ENCODE results near the gene TM4SF18. TPM values are rescaled to one million over a fixed set of nuclear protein-coding genes. Genes with fewer than 3 reads are reported as not detected.

The TM4SF18 gene
- total RNA-seq, 1 donor from 2014 or later: not detected

DNA sequence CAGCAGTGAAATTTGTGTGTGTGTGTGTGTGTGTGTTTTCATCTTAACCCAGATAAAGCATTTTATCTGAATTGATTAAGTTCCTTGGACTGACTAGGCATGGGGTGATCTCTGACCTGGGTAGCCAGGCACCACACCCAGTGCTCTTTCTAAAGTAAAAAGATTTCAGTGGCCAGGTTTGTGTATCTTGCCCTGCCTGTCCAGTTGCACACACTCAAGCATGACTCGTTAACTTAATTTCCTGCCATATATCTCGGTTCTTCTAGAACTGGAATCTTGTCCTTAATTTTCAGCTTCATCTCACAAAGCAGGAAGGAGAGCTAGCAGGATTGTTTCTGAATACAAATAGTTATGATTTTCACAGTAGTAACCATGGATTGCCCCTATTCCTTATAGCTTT is 17.0 kb downstream of the TM4SF18 start:
- H3K27ac ChIP-seq: no peak overlapping the region
- no peaks in the 10 kb centered on the region for H4K20me1 ChIP-seq (ENCODE audit: low read depth)
- DNase-seq (ENCODE audit: low spot score): no peak
- H3K79me2 ChIP-seq (ENCODE audit: low read depth): no peaks in the 10 kb centered on the region
- H3K4me1 ChIP-seq: no peaks in the 10 kb centered on the region
- H3F3A ChIP-seq (ENCODE audit: low read depth): no peaks in the 10 kb centered on the region
- no peak for TF ChIP-seq EZH2phosphoT487 (IDR thresholded peaks at IDR 0.05)
- no peak for TF ChIP-seq EZH2 (IDR thresholded peaks at IDR 0.05)
- TF ChIP-seq, protein P1, sequence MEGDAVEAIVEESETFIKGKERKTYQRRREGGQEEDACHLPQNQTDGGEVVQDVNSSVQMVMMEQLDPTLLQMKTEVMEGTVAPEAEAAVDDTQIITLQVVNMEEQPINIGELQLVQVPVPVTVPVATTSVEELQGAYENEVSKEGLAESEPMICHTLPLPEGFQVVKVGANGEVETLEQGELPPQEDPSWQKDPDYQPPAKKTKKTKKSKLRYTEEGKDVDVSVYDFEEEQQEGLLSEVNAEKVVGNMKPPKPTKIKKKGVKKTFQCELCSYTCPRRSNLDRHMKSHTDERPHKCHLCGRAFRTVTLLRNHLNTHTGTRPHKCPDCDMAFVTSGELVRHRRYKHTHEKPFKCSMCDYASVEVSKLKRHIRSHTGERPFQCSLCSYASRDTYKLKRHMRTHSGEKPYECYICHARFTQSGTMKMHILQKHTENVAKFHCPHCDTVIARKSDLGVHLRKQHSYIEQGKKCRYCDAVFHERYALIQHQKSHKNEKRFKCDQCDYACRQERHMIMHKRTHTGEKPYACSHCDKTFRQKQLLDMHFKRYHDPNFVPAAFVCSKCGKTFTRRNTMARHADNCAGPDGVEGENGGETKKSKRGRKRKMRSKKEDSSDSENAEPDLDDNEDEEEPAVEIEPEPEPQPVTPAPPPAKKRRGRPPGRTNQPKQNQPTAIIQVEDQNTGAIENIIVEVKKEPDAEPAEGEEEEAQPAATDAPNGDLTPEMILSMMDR (IDR thresholded peaks at IDR 0.05): no peak
- no peak overlapping the region for H3K4me3 ChIP-seq
- no peaks in the 10 kb centered on the region for H3K9me3 ChIP-seq (ENCODE audit: low read depth)
- Mint-ChIP-seq H3K27ac (no peak overlapping the region), H3K27me3 (ENCODE audit: insufficient read depth, low read depth) (no peaks in the 10 kb centered on the region), H3K4me1 (peaks cover 32% of the 10 kb centered on the region), H3K4me3 (no peak overlapping the region), H3K36me3 (no peaks in the 10 kb centered on the region), H3K9me3 (peaks cover 10% of the 10 kb centered on the region)
- no peak overlapping the region for H3K4me2 ChIP-seq
- H3K27me3 ChIP-seq: no peaks in the 10 kb centered on the region
- no peak overlapping the region for H2AFZ ChIP-seq (replicated peaks)
- no peaks in the 10 kb centered on the region for H3K36me3 ChIP-seq
- H3K9ac ChIP-seq: no peak overlapping the region

DNA sequence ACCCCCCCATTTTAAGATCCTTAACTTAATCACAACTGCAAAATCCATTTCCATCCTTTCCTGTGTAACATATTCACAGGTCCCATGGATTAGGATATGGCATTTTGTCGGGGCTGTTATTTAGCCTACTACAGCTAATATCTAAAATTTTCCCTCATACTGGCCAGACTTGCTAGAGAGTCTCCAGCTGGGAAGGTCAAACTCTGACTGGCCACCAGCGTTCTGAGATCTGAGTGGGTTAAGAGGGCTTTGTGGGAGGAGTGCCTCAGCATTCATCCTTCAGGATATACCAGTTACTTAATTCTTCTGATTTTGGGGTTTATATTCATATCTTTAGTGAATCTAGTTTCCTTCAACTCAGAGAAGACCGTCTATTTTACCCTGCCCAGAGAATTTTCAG is 17.7 kb downstream of the TM4SF18 start:
- TF ChIP-seq EZH2phosphoT487 (IDR thresholded peaks at IDR 0.05): no peak
- TF ChIP-seq, protein P1 (IDR thresholded peaks at IDR 0.05): no peak
- TF ChIP-seq EZH2 (IDR thresholded peaks at IDR 0.05): no peak
- Histone ChIP-seq H3K36me3 (no peaks in the 10 kb centered on the region), H3K27ac (no peak overlapping the region), H3K4me3 (no peak overlapping the region), H3K9me3 (ENCODE audit: low read depth) (no peaks in the 10 kb centered on the region), H3K4me2 (no peak overlapping the region), H3K79me2 (ENCODE audit: low read depth) (no peaks in the 10 kb centered on the region), H3K27me3 (no peaks in the 10 kb centered on the region), H4K20me1 (ENCODE audit: low read depth) (no peaks in the 10 kb centered on the region), H3K4me1 (no peaks in the 10 kb centered on the region), H2AFZ (replicated peaks) (no peak overlapping the region), H3F3A (ENCODE audit: low read depth) (no peaks in the 10 kb centered on the region), H3K9ac (no peak overlapping the region)
- Mint-ChIP-seq H3K4me3 (no peak overlapping the region), H3K4me1 (peaks cover 32% of the 10 kb centered on the region), H3K9me3 (peaks cover 10% of the 10 kb centered on the region), H3K27ac (no peak overlapping the region), H3K27me3 (ENCODE audit: insufficient read depth, low read depth) (no peaks in the 10 kb centered on the region), H3K36me3 (no peaks in the 10 kb centered on the region)
- no peak for DNase-seq (ENCODE audit: low spot score)

DNA sequence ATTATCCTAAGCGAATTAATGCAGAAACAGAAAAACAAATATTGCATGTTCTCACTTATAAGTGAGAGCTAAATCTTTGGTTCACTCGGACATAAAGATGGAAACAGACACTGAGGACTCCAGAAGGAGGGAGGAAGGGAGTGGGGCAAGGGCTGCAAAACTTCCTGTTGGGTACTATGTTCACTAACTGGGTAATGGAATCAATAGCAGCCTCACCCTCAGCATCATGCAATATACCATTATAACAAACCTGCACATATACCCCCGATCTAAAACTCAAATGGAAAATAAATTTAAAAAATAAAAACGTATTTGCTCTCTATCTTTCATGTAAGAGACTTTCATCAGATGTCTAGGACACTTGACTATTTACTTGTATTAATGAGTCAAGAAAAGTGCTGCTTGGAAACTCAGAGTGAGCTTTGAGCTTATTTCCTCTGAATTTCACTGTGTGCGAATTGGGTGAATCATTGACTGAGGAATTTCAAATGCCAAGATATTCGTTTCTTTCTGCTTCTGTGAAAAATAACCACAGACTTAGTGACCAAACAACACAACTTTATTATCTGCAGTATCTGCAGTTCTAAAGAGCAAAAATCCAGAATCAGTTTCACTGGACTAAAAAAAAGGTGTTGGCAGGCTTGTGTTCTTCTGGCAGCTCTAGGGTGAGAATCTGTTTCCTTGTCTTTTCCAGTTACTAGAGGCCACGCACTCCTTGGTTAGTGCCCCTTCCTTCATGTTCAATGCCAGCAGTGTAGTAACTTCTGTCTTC is 18.4 kb downstream of the TM4SF18 start:
- DNase-seq (ENCODE audit: low spot score): no peak
- H2AFZ ChIP-seq (replicated peaks): no peak overlapping the region
- no peaks in the 10 kb centered on the region for H3K79me2 ChIP-seq (ENCODE audit: low read depth)
- no peaks in the 10 kb centered on the region for H3K36me3 Mint-ChIP-seq
- no peaks in the 10 kb centered on the region for H3K36me3 ChIP-seq
- no peak overlapping the region for H3K4me2 ChIP-seq
- TF ChIP-seq, protein P1 (IDR thresholded peaks at IDR 0.05): no peak
- no peak for TF ChIP-seq EZH2 (IDR thresholded peaks at IDR 0.05)
- TF ChIP-seq EZH2phosphoT487 (IDR thresholded peaks at IDR 0.05): no peak
- H3K27me3 Mint-ChIP-seq (ENCODE audit: insufficient read depth, low read depth): no peaks in the 10 kb centered on the region
- no peak overlapping the region for H3K4me3 Mint-ChIP-seq
- H3K27me3 ChIP-seq: no peaks in the 10 kb centered on the region
- H3K4me3 ChIP-seq: no peak overlapping the region
- H3K27ac ChIP-seq: no peak overlapping the region
- H3F3A ChIP-seq (ENCODE audit: low read depth): no peaks in the 10 kb centered on the region
- H3K9me3 Mint-ChIP-seq: peaks cover 14% of the 10 kb centered on the region
- no peaks in the 10 kb centered on the region for H4K20me1 ChIP-seq (ENCODE audit: low read depth)
- H3K9me3 ChIP-seq (ENCODE audit: low read depth): no peaks in the 10 kb centered on the region
- H3K27ac Mint-ChIP-seq: no peak overlapping the region
- no peak overlapping the region for H3K9ac ChIP-seq
- no peaks in the 10 kb centered on the region for H3K4me1 ChIP-seq
- H3K4me1 Mint-ChIP-seq: peaks cover 31% of the 10 kb centered on the region

All from neural progenitor cell (in vitro differentiated cells).